Prostate gland (tissue), 2 donors: ENCODE results near the gene ALK. TPM values are rescaled to one million over a fixed set of nuclear protein-coding genes. Genes with fewer than 3 reads are reported as not detected.

Source experiments
- DNase-seq: peaks from one replicate; pipeline ENCODE4 v3.0.0-alpha.2; 2019; ENCODE audit warnings: low spot score
- H3K27ac ChIP-seq, 2 donors: fragments of 200-600 bp; sonication (generic); 2 replicates each; pipeline ENCODE4 v1.5.1; 2017 to 2019
- H3K27me3 ChIP-seq: fragments of 200-600 bp; sonication (generic); replicated peaks from 2 replicates; pipeline ENCODE4 v1.5.1; 2019; ENCODE audit not compliant: insufficient read depth
- H3K36me3 ChIP-seq, 2 donors: fragments of 200-600 bp; sonication (generic); 1 replicate in 1 of 2; 2 replicates in 1 of 2; pipeline versions ENCODE4 v1.5.1 to v1.8.1; 2017 to 2019
- H3K4me1 ChIP-seq: fragments of 200-600 bp; sonication (generic); replicated peaks from 2 replicates; pipeline ENCODE4 v1.5.1; 2019
- H3K4me3 ChIP-seq, 2 donors: fragments of 200-600 bp; sonication (generic); 2 replicates each; pipeline ENCODE4 v1.5.1; 2017 to 2019
- H3K9me3 ChIP-seq: fragments of 200-600 bp; sonication (generic); 2 replicates; pipeline ENCODE4 v1.5.1; 2017
- CTCF ChIP-seq, 4 experiments: fragments of 200-600 bp in 2 of 4; fragments of 450-650 bp in 2 of 4; sonication (generic) in 2 of 4; IDR thresholded peaks; 1 replicate in 3 of 4; 2 replicates in 1 of 4; pipeline ENCODE4 v1.5.1; 2016 to 2019; ENCODE audit warnings: antibody characterized with exemption in 4 of 4, mild to moderate bottlenecking in 2 of 4, moderate library complexity in 2 of 4
- POLR2A ChIP-seq: fragments of 450-650 bp; IDR thresholded peaks from one replicate; pipeline ENCODE4 v1.6.1; 2016; ENCODE audit warnings: antibody characterized with exemption, mild to moderate bottlenecking
- POLR2AphosphoS5 ChIP-seq: sonication (generic); formaldehyde crosslinking; IDR thresholded peaks from one replicate; pipeline ENCODE4 v1.6.1; 2017; ENCODE audit warnings: antibody characterized with exemption
- WGBS: methylation state at CpG from one replicate; pipeline ENCODE4 v1.1.5; 2018; 5-methylcytosine and 5-hydroxymethylcytosine counted together
- intact Hi-C: fragments of 100-400 bp; cut with DNase I; formaldehyde crosslinking; loops from one replicate; pipeline ENCODE4 v1.14.2; 2022
- total RNA-seq, 2 donors: library from RNA; depleted of rRNA; stranded (reverse); fragments of >200 nt; gene quantifications; one replicate each; pipeline ENCODE4 v1.1.0, GENCODE V29; 2016

Gene ALK
- total RNA-seq, 2 donors from 2014 or later = 0.14 to 1.2 TPM

DNA sequence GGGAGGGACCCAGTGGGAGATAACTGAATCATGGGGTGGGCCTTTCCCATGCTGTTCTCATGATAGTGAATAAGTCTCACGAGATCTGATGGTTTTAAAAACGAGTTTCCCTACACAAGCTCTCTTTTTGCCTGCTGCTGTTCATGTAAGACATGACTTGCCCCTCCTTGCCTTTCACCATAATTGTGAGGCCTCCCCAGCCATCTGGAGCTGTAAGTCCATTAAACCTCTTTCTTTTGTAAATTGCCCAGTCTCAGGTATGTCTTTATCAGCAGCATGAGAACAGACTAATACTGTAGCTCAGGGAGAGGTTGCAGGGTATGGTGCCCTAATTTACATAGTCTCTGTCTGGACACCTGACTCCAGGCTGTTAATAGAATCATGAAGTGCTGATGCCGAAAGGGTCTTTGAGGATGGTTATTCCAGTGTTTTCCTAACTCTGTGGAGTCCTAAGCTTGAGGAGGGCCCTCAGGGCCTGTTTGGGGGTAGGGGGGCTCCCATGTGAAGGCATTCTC lies 343.2 kb downstream of the ALK start:
- DNase-seq = no peak
- no peaks in the 10 kb centered on the region for H3K27me3 ChIP-seq
- H3K36me3 ChIP-seq = no peaks in the 10 kb centered on the region
- intact Hi-C loops = no loop called here
- 80% methylated on average over 3 of the region's 3 CpGs for WGBS
- no peaks in the 10 kb centered on the region for H3K9me3 ChIP-seq
- TF ChIP-seq POLR2A (no peak), CTCF (IDR thresholded peaks at IDR 0.05) (no peak), POLR2AphosphoS5 (no peak)
- no peak overlapping the region for H3K27ac ChIP-seq
- no peak overlapping the region for H3K4me3 ChIP-seq
- no peaks in the 10 kb centered on the region for H3K4me1 ChIP-seq

- no peak for TF ChIP-seq POLR2A
- no peak for TF ChIP-seq CTCF (IDR thresholded peaks at IDR 0.05)
- no peak for TF ChIP-seq POLR2AphosphoS5
- no peaks in the 10 kb centered on the region for H3K36me3 ChIP-seq
- no peak for DNase-seq
- WGBS = 77% methylated on average over 3 of the region's 3 CpGs
- H3K4me3 ChIP-seq = no peak overlapping the region
- no peak overlapping the region for H3K27ac ChIP-seq
- H3K9me3 ChIP-seq = no peaks in the 10 kb centered on the region
- intact Hi-C loops = no loop called here
- no peaks in the 10 kb centered on the region for H3K4me1 ChIP-seq
- no peaks in the 10 kb centered on the region for H3K27me3 ChIP-seq
Observed at GRCh38 chr2:29576231-29576630, 345.2 kb downstream of the ALK start.

GRCh38 chr2:29575370-29575890 lies 346.0 kb downstream of the ALK start:
- Histone ChIP-seq H3K4me3 (no peak overlapping the region), H3K4me1 (no peaks in the 10 kb centered on the region), H3K36me3 (no peaks in the 10 kb centered on the region), H3K9me3 (no peaks in the 10 kb centered on the region), H3K27ac (no peak overlapping the region), H3K27me3 (no peaks in the 10 kb centered on the region)
- intact Hi-C loops = no loop called here
- TF ChIP-seq POLR2AphosphoS5 (no peak), POLR2A (no peak), CTCF (IDR thresholded peaks at IDR 0.05) (no peak)
- 89% methylated on average over 4 of the region's 4 CpGs for WGBS
- no peak for DNase-seq

- Histone ChIP-seq H3K4me3 (no peak overlapping the region), H3K36me3 (no peaks in the 10 kb centered on the region), H3K9me3 (no peaks in the 10 kb centered on the region), H3K4me1 (no peaks in the 10 kb centered on the region), H3K27ac (no peak overlapping the region), H3K27me3 (no peaks in the 10 kb centered on the region)
- 92% methylated on average over 4 of the region's 4 CpGs for WGBS
- intact Hi-C loops = no loop called here
- TF ChIP-seq CTCF (IDR thresholded peaks at IDR 0.05) (no peak), POLR2AphosphoS5 (no peak), POLR2A (no peak)
- DNase-seq = no peak
Observed at GRCh38 chr2:29573612-29574011, 347.8 kb downstream of the ALK start.

GRCh38 chr2:29573147-29573546 lies 348.2 kb downstream of the ALK start:
- no peaks in the 10 kb centered on the region for H3K27me3 ChIP-seq
- TF ChIP-seq POLR2A (no peak), CTCF (IDR thresholded peaks at IDR 0.05) (no peak), POLR2AphosphoS5 (no peak)
- WGBS = 76% methylated on average over 2 of the region's 2 CpGs
- no peaks in the 10 kb centered on the region for H3K36me3 ChIP-seq
- no peak overlapping the region for H3K4me3 ChIP-seq
- no peak for DNase-seq
- H3K27ac ChIP-seq = no peak overlapping the region
- H3K4me1 ChIP-seq = no peaks in the 10 kb centered on the region
- intact Hi-C loops = no loop called here
- H3K9me3 ChIP-seq = no peaks in the 10 kb centered on the region
